GM12878 (cell line): ENCODE results near the gene MT1E. TPM values are rescaled to one million over a fixed set of nuclear protein-coding genes. Genes with fewer than 3 reads are reported as not detected.

Experiments used
- ATAC-seq: fragments of 200-7000 bp; cut with Tn5 transposase; 3 replicates; pipeline ENCODE4 v1.9.1; 2020; ENCODE audit warnings: mild to moderate bottlenecking, moderate library complexity
- BruUV-seq: library from RNA; stranded (reverse); fragments of 400-500 nt; replicated peaks from 2 replicates; lab custom pipeline; 2021; lab: Mats Ljungman, UMichigan
- CTCF ChIA-PET: fragments of 300-600 bp; sonication (Branson Sonifier 250); formaldehyde crosslinking; extraction: SDS; loops from one replicate; lab custom pipeline; 2021; ENCODE audit warnings: inconsistent platforms; lab: Yijun Ruan, JAX
- POLR2A ChIA-PET: fragments of 350-600 bp; formaldehyde crosslinking; extraction: SDS; loops from one replicate; lab custom pipeline; 2021; ENCODE audit warnings: inconsistent platforms; lab: Charles Lee
- RAD21 ChIA-PET: fragments of 300-600 bp; sonication (Branson Sonifier 250); formaldehyde crosslinking; loops from one replicate; lab custom pipeline; 2023; ENCODE audit warnings: antibody characterized with exemption; ENCODE audit not compliant: unreplicated experiment; lab: Charles Lee
- SMC1A ChIA-PET: fragments of 300-600 bp; sonication (Branson Sonifier 250); formaldehyde crosslinking; loops from one replicate; lab custom pipeline; 2023; ENCODE audit not compliant: unreplicated experiment, uncharacterized antibody; lab: Charles Lee
- DNase-seq: peaks from one replicate; pipeline ENCODE4 v3.0.0-alpha.2; 2011; ENCODE audit warnings: low read depth, low spot score
- FAIRE-seq: peaks from 3 replicates; lab custom pipeline; 2011; peaks lifted over from hg19 to GRCh38; lab: Jason Lieb, UNC
- H2AFZ ChIP-seq: 2 replicates; pipeline ENCODE4 v1.6.0; 2011; ENCODE audit warnings: low read depth, low read length, control low read depth; ENCODE audit not compliant: control insufficient read depth
- H3K27ac ChIP-seq: 2 replicates; pipeline ENCODE4 v1.5.1; 2011; ENCODE audit warnings: control low read depth; ENCODE audit not compliant: control insufficient read depth, insufficient read depth
- H3K27me3 ChIP-seq, 2 experiments: replicated peaks in 1 of 2; 2 replicates each; pipeline versions ENCODE4 v1.6.0 to v1.6.1; 2011; ENCODE audit warnings: low read length in 1 of 2; ENCODE audit not compliant: control insufficient read depth in 2 of 2, insufficient read depth in 2 of 2
- H3K36me3 ChIP-seq, 2 experiments: 2 replicates each; pipeline ENCODE4 v1.5.1; 2011; ENCODE audit warnings: low read length in 1 of 2; ENCODE audit not compliant: control insufficient read depth in 2 of 2, insufficient read depth in 2 of 2
- H3K4me1 ChIP-seq: 2 replicates; pipeline ENCODE4 v1.6.1; 2011; ENCODE audit warnings: mild to moderate bottlenecking, low read length, moderate library complexity, mixed read lengths; ENCODE audit not compliant: control insufficient read depth, insufficient read depth
- H3K4me2 ChIP-seq: 2 replicates; pipeline ENCODE4 v1.6.0; 2011; ENCODE audit warnings: control low read depth; ENCODE audit not compliant: control insufficient read depth, insufficient read depth
- H3K4me3 ChIP-seq: fragments of 200-600 bp; sonication (generic); 2 replicates; pipeline ENCODE4 v1.5.1; 2016
- H3K79me2 ChIP-seq: 2 replicates; pipeline ENCODE4 v1.6.0; 2011; ENCODE audit warnings: low read length; ENCODE audit not compliant: control insufficient read depth, insufficient read depth
- H3K9ac ChIP-seq: 2 replicates; pipeline ENCODE4 v1.8.0; 2011; ENCODE audit warnings: low read length, control low read depth, mixed read lengths; ENCODE audit not compliant: control insufficient read depth, insufficient read depth
- H3K9me3 ChIP-seq: replicated peaks from 3 replicates; pipeline ENCODE4 v1.5.1; 2011; ENCODE audit warnings: mild to moderate bottlenecking, low read length; ENCODE audit not compliant: control insufficient read depth, insufficient read depth
- H4K20me1 ChIP-seq: 2 replicates; pipeline ENCODE4 v1.6.0; 2011; ENCODE audit not compliant: control insufficient read depth, insufficient read depth
- CHD1 ChIP-seq: IDR thresholded peaks from 2 replicates; pipeline ENCODE4 v1.6.1; 2012; ENCODE audit warnings: low read depth, low read length, improper control_type of control experiment
- GABPA ChIP-seq: IDR thresholded peaks from 2 replicates; pipeline ENCODE4 v1.6.1; 2014; ENCODE audit warnings: antibody characterized with exemption, low read depth, mild to moderate bottlenecking, inconsistent platforms
- MTA2 ChIP-seq: fragments of 450-650 bp; IDR thresholded peaks from 2 replicates; pipeline ENCODE4 v1.6.1; 2016; ENCODE audit warnings: low read depth, mild to moderate bottlenecking, moderate library complexity
- PAX8 ChIP-seq: fragments of 450-650 bp; IDR thresholded peaks from 2 replicates; pipeline ENCODE4 v1.6.1; 2017; ENCODE audit warnings: mild to moderate bottlenecking, moderate library complexity
- WGBS: methylation state at CpG from one replicate; pipeline ENCODE4 v1.1.6; 2016; ENCODE audit warnings: low lambda C conversion rate; ENCODE audit not compliant: insufficient replicate concordance, insufficient coverage; ENCODE audit errors: missing lambda C conversion rate; 5-methylcytosine and 5-hydroxymethylcytosine counted together
- in situ Hi-C: fragments of 300-500 bp; cut with MboI; formaldehyde crosslinking; loops from 9 replicates; pipeline ENCODE4 v1.14.3; 2018; ENCODE audit warnings: mixed read lengths
- intact Hi-C: fragments of 100-400 bp; cut with micrococcal nuclease; formaldehyde crosslinking; loops from one replicate; pipeline ENCODE4 v1.14.2; 2022; ENCODE audit not compliant: unreplicated experiment
- polyA plus RNA-seq, 11 experiments: library from polyadenylated mRNA; depleted of rRNA in 4 of 11; unstranded in 6 of 11; stranded (reverse) in 5 of 11; fragments of >200 nt; fragmentation: Nextera tagmentation in 4 of 11; fragmentation: Illumina TruSeq in 1 of 11; extraction: Ambion mirVana in 4 of 11; extraction: Trizol in 1 of 11; gene quantifications; 1 replicate in 1 of 11; 2 replicates in 10 of 11; pipeline versions ENCODE4 v1.2.1 to v1.2.3, GENCODE V29; 2011 to 2016; ENCODE audit warnings: inconsistent platforms in 2 of 11, missing spikeins in 2 of 11, low read depth in 1 of 11
- total RNA-seq, 4 experiments: library from RNA; depleted of rRNA in 3 of 4; stranded (reverse); fragments of >200 nt in 3 of 4; fragmentation: Illumina TruSeq in 1 of 4; extraction: Trizol in 1 of 4; gene quantifications; 2 replicates each; pipeline versions ENCODE4 v1.2.1 to v1.2.3, GENCODE V29; 2013 to 2021
- TF ChIP-seq, protein P1 (sequence below): fragments of 450-650 bp; IDR thresholded peaks from 2 replicates; pipeline ENCODE4 v1.6.1; 2017; ENCODE audit warnings: mild to moderate bottlenecking, low read depth, inconsistent platforms; ENCODE audit not compliant: poor library complexity, severe bottlenecking

The MT1E gene
- total and polyA plus RNA-seq, 10 of the 15 experiments (the other 5 are each of a cell fraction or from before 2014, with no cell fraction given) = 5.8 to 22.3 (median 16.5) TPM

DNA sequence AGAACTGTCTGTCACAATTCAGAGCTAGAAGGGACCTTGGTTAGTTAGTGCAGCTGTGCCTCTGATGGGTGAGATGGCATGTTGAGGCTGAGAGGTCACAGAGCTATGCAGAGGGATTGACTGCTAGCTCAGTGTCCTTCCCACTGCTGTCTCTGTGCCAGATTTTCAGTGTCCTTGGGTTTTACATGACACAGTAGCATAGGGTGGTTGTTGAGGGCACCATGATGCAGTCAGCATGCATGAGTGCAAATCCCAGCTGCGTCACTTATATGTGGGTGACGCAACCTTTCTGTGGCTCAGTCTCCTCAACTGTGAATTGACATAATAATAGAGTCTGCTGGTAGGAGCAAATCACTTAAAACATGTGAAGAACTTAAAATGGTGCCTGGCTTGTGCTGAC lies 15.6 kb downstream of the MT1E start:
- SMC1A ChIA-PET = interaction anchor here (0.9 kb wide), 1 partner anchor 29 kb away, joined by 3 read pairs; no protein-coding TSS in a partner anchor
- TF ChIP-seq, protein P1, sequence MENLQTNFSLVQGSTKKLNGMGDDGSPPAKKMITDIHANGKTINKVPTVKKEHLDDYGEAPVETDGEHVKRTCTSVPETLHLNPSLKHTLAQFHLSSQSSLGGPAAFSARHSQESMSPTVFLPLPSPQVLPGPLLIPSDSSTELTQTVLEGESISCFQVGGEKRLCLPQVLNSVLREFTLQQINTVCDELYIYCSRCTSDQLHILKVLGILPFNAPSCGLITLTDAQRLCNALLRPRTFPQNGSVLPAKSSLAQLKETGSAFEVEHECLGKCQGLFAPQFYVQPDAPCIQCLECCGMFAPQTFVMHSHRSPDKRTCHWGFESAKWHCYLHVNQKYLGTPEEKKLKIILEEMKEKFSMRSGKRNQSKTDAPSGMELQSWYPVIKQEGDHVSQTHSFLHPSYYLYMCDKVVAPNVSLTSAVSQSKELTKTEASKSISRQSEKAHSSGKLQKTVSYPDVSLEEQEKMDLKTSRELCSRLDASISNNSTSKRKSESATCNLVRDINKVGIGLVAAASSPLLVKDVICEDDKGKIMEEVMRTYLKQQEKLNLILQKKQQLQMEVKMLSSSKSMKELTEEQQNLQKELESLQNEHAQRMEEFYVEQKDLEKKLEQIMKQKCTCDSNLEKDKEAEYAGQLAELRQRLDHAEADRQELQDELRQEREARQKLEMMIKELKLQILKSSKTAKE = no peak
- TF ChIP-seq MTA2 (no peak), PAX8 (no peak), GABPA (no peak), CHD1 (no peak)
- CTCF ChIA-PET = interaction anchor here (0.8 to 2.0 kb wide), 3 partner anchors 37 to 61 kb away, joined by 3 to 6 read pairs (median 3); no protein-coding TSS in a partner anchor
- POLR2A ChIA-PET = interaction anchor here (1.1 kb wide), 1 partner anchor 391 kb away, joined by 3 read pairs; no protein-coding TSS in a partner anchor
- H3K9me3 ChIP-seq = no peaks in the 10 kb centered on the region
- H3K27ac ChIP-seq = no peak overlapping the region
- no peak overlapping the region for H2AFZ ChIP-seq
- H3K27me3 ChIP-seq = peaks cover 17 to 29% of the 10 kb centered on the region in 2 experiments
- no peaks in the 10 kb centered on the region for H3K36me3 ChIP-seq
- no peaks in the 10 kb centered on the region for H3K79me2 ChIP-seq
- 91% methylated on average over 2 of the region's 2 CpGs for WGBS
- H3K4me3 ChIP-seq = no peak overlapping the region
- H3K4me2 ChIP-seq = no peak overlapping the region
- in situ Hi-C loops (no loop called here), intact Hi-C loops (no loop called here)
- H3K9ac ChIP-seq = no peak overlapping the region
- H3K4me1 ChIP-seq = no peaks in the 10 kb centered on the region
- ATAC-seq = no peak
- FAIRE-seq = peak; percentile 49
- H4K20me1 ChIP-seq = no peaks in the 10 kb centered on the region
- no peak for DNase-seq
- BruUV-seq = no TSS peak
- RAD21 ChIA-PET = no interaction called here
